ENCODE measurements around the gene NXF1.

DNA sequence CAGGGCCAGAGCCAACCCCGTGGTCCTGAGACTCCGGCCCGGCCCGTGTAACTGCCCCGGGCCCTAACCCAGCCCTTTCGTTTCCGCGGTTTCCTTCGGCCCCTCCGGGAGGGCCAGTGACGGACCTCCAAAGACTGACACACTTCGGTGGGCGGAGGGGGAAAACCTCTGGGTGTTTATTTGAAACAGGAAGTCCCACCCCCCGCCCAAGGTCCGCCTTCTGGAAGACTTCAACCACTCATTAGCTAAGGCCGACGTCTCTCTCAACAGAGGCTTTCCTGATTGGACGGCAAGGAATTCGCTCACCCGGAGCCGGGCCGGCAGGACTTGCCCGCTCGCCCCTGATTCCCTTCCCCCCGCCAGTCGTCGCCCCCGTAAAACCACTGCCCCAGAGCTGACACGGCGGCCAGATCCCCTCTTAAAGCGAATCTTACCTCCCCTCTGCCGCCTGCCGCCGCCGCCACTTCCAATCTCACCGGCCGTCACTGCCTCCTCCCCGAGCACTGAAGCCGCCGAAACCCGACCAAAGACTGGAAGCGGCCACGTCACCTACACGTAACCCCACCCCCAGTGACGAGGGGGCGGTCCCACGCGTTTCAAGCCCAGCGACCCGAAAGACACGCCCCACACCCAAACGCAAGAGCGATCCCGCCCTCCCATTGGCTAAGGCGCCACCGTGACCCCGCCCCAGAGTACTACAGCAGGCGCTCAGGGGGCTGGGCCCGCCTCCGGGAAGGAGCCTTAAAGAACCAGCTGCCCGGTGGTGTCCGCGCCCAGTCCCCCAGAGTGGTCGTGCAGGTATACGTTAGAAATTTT lies 26.5 kb upstream of the NXF1 start, which contains the start of gene STX5:
- no peak for TF ChIP-seq CTCF (IDR thresholded peaks at IDR 0.05; ENCODE audit: low read depth, low read length, missing input control)
- TF ChIP-seq, protein P1, sequence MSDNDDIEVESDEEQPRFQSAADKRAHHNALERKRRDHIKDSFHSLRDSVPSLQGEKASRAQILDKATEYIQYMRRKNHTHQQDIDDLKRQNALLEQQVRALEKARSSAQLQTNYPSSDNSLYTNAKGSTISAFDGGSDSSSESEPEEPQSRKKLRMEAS (IDR thresholded peaks at IDR 0.05) = no peak
- TF ChIP-seq, protein P2, sequence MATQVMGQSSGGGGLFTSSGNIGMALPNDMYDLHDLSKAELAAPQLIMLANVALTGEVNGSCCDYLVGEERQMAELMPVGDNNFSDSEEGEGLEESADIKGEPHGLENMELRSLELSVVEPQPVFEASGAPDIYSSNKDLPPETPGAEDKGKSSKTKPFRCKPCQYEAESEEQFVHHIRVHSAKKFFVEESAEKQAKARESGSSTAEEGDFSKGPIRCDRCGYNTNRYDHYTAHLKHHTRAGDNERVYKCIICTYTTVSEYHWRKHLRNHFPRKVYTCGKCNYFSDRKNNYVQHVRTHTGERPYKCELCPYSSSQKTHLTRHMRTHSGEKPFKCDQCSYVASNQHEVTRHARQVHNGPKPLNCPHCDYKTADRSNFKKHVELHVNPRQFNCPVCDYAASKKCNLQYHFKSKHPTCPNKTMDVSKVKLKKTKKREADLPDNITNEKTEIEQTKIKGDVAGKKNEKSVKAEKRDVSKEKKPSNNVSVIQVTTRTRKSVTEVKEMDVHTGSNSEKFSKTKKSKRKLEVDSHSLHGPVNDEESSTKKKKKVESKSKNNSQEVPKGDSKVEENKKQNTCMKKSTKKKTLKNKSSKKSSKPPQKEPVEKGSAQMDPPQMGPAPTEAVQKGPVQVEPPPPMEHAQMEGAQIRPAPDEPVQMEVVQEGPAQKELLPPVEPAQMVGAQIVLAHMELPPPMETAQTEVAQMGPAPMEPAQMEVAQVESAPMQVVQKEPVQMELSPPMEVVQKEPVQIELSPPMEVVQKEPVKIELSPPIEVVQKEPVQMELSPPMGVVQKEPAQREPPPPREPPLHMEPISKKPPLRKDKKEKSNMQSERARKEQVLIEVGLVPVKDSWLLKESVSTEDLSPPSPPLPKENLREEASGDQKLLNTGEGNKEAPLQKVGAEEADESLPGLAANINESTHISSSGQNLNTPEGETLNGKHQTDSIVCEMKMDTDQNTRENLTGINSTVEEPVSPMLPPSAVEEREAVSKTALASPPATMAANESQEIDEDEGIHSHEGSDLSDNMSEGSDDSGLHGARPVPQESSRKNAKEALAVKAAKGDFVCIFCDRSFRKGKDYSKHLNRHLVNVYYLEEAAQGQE (IDR thresholded peaks at IDR 0.05) = peak; percentile 84
- no peak for TF ChIP-seq NR2F2 (IDR thresholded peaks at IDR 0.05)
- TF ChIP-seq SP1 (IDR thresholded peaks at IDR 0.05) = peak; percentile 88

All from liver (tissue), 3 donors.